ENCODE data around the gene TOP2A. TPM values are rescaled to one million over a fixed set of nuclear protein-coding genes. Genes with fewer than 3 reads are reported as not detected.

Gene TOP2A
- total and polyA plus RNA-seq, 2 donors (not counting 1 experiment from before 2014, with no cell fraction given) = 39.2 to 41.6 TPM

- no peak for TF ChIP-seq EZH2 (IDR thresholded peaks at IDR 0.05; ENCODE audit: low read length, missing control alignments)
- TF ChIP-seq CTCF (conservative IDR thresholded peaks at IDR 0.05 in 1 of 2, IDR thresholded peaks at IDR 0.05 in 1 of 2; ENCODE audit: low read depth in 1 of 2, low read length in 2 of 2) = no peak
- H3K4me2 ChIP-seq (ENCODE audit: extremely low read depth, insufficient read depth, low read length) = no peak overlapping the region
- no peaks in the 10 kb centered on the region for H3K79me2 ChIP-seq (ENCODE audit: control insufficient read depth, insufficient read depth, low read length)
- H3K4me1 ChIP-seq (ENCODE audit: control insufficient read depth, extremely low read depth, insufficient read depth, low read length) = peaks cover 23% of the 10 kb centered on the region
- H3K9me3 ChIP-seq (ENCODE audit: control insufficient read depth, insufficient read depth, low read depth, low read length) = no peaks in the 10 kb centered on the region
- H3K27me3 ChIP-seq (ENCODE audit: control insufficient read depth, insufficient read depth, low read length) = no peaks in the 10 kb centered on the region
- H2AFZ ChIP-seq (ENCODE audit: low read length) = no peak overlapping the region
- no peak overlapping the region for H3K27ac ChIP-seq (ENCODE audit: insufficient read depth, low read length)
- H3K9ac ChIP-seq (ENCODE audit: insufficient read depth, low read length) = no peak overlapping the region
- DNase-seq (ENCODE audit: low read depth in 2 of 2) = peak in 1 of 2 donors; percentile 39
- H3K4me3 ChIP-seq (replicated peaks in 1 of 4; ENCODE audit: control extremely low read depth in 1 of 4, insufficient read depth in 1 of 4, low read depth in 3 of 4, low read length in 4 of 4) = no peak overlapping the region
- H4K20me1 ChIP-seq (ENCODE audit: control insufficient read depth, extremely low read depth, insufficient read depth, low read length) = no peaks in the 10 kb centered on the region
- H3K36me3 ChIP-seq (ENCODE audit: control insufficient read depth, insufficient read depth, low read length) = peaks cover 2% of the 10 kb centered on the region
Measured at GRCh38 chr17:40464392-40464855, 46.7 kb upstream of the TOP2A start.

- TF ChIP-seq CTCF (conservative IDR thresholded peaks at IDR 0.05 in 1 of 2, IDR thresholded peaks at IDR 0.05 in 1 of 2; ENCODE audit: low read depth in 1 of 2, low read length in 2 of 2) (no peak), EZH2 (IDR thresholded peaks at IDR 0.05; ENCODE audit: low read length, missing control alignments) (no peak)
- peaks cover 35% of the 10 kb centered on the region for H3K4me1 ChIP-seq (ENCODE audit: control insufficient read depth, extremely low read depth, insufficient read depth, low read length)
- H3K27ac ChIP-seq (ENCODE audit: insufficient read depth, low read length) = no peak overlapping the region
Measured at GRCh38 chr17:40463122-40463550, 45.4 kb upstream of the TOP2A start.

GRCh38 chr17:40462343-40463121 lies 44.8 kb upstream of the TOP2A start:
- Histone ChIP-seq H3K27ac (ENCODE audit: insufficient read depth, low read length) (no peak overlapping the region), H3K9me3 (ENCODE audit: control insufficient read depth, insufficient read depth, low read depth, low read length) (no peaks in the 10 kb centered on the region), H3K79me2 (ENCODE audit: control insufficient read depth, insufficient read depth, low read length) (no peaks in the 10 kb centered on the region), H3K27me3 (ENCODE audit: control insufficient read depth, insufficient read depth, low read length) (no peaks in the 10 kb centered on the region), H2AFZ (ENCODE audit: low read length) (no peak overlapping the region), H4K20me1 (ENCODE audit: control insufficient read depth, extremely low read depth, insufficient read depth, low read length) (no peaks in the 10 kb centered on the region), H3K36me3 (ENCODE audit: control insufficient read depth, insufficient read depth, low read length) (peaks cover 9% of the 10 kb centered on the region), H3K4me3 (replicated peaks in 1 of 4; ENCODE audit: control extremely low read depth in 1 of 4, insufficient read depth in 1 of 4, low read depth in 3 of 4, low read length in 4 of 4) (no peak overlapping the region), H3K4me1 (ENCODE audit: control insufficient read depth, extremely low read depth, insufficient read depth, low read length) (peaks cover 40% of the 10 kb centered on the region), H3K9ac (ENCODE audit: insufficient read depth, low read length) (no peak overlapping the region), H3K4me2 (ENCODE audit: extremely low read depth, insufficient read depth, low read length) (no peak overlapping the region)
- DNase-seq (ENCODE audit: low read depth in 2 of 2) = peak in 1 of 2 donors; percentile 41
- no peak for TF ChIP-seq EZH2 (IDR thresholded peaks at IDR 0.05; ENCODE audit: low read length, missing control alignments)
- TF ChIP-seq CTCF (conservative IDR thresholded peaks at IDR 0.05 in 1 of 2, IDR thresholded peaks at IDR 0.05 in 1 of 2; ENCODE audit: low read depth in 1 of 2, low read length in 2 of 2) = no peak

More at GRCh38 chr17:40463122-40463550, 45.4 kb upstream of the TOP2A start:
- H3K4me3 ChIP-seq (replicated peaks in 1 of 4; ENCODE audit: control extremely low read depth in 1 of 4, insufficient read depth in 1 of 4, low read depth in 3 of 4, low read length in 4 of 4) = no peak overlapping the region
- DNase-seq (ENCODE audit: low read depth in 2 of 2) = peak in 1 of 2 donors; percentile 45
- no peak overlapping the region for H3K4me2 ChIP-seq (ENCODE audit: extremely low read depth, insufficient read depth, low read length)
- no peaks in the 10 kb centered on the region for H4K20me1 ChIP-seq (ENCODE audit: control insufficient read depth, extremely low read depth, insufficient read depth, low read length)
- peaks cover 8% of the 10 kb centered on the region for H3K36me3 ChIP-seq (ENCODE audit: control insufficient read depth, insufficient read depth, low read length)
- no peak overlapping the region for H3K9ac ChIP-seq (ENCODE audit: insufficient read depth, low read length)
- no peaks in the 10 kb centered on the region for H3K9me3 ChIP-seq (ENCODE audit: control insufficient read depth, insufficient read depth, low read depth, low read length)
- H3K27me3 ChIP-seq (ENCODE audit: control insufficient read depth, insufficient read depth, low read length) = no peaks in the 10 kb centered on the region
- no peak overlapping the region for H2AFZ ChIP-seq (ENCODE audit: low read length)
- no peaks in the 10 kb centered on the region for H3K79me2 ChIP-seq (ENCODE audit: control insufficient read depth, insufficient read depth, low read length)
